Liver (tissue), 3 donors: ENCODE data around the gene PLA2G5.

Experiments
- EGR1 ChIP-seq, 2 donors: IDR thresholded peaks; 2 replicates each; pipeline ENCODE4 v1.6.1; 2016 to 2018; ENCODE audit warnings: antibody characterized with exemption in 2 of 2, low read depth in 2 of 2
- FOXA1 ChIP-seq: IDR thresholded peaks from 2 replicates; pipeline ENCODE4 v1.6.1; 2016; ENCODE audit warnings: antibody characterized with exemption
- NR2F2 ChIP-seq: IDR thresholded peaks from 2 replicates; pipeline ENCODE4 v1.6.1; 2016; ENCODE audit warnings: antibody characterized with exemption
- RAD21 ChIP-seq, 2 donors: IDR thresholded peaks; 2 replicates each; pipeline ENCODE4 v1.6.1; 2016; ENCODE audit warnings: antibody characterized with exemption in 2 of 2, mild to moderate bottlenecking in 2 of 2
- SP1 ChIP-seq: IDR thresholded peaks from 2 replicates; pipeline ENCODE4 v1.6.1; 2018; ENCODE audit warnings: antibody characterized with exemption, mild to moderate bottlenecking
- TAF1 ChIP-seq: conservative IDR thresholded peaks from 2 replicates; pipeline ENCODE4 v1.6.1; 2016; ENCODE audit warnings: antibody characterized with exemption, mild to moderate bottlenecking
- TF ChIP-seq, protein P1 (sequence below): fragments of 150-350 bp; IDR thresholded peaks from 2 replicates; pipeline ENCODE4 v1.5.1; 2017; ENCODE audit warnings: improper control_type of control experiment, low read depth, low read length; ENCODE audit not compliant: missing input control
- TF ChIP-seq, protein P2 (sequence below): IDR thresholded peaks from 2 replicates; pipeline ENCODE4 v1.6.1; 2016; ENCODE audit warnings: antibody characterized with exemption
- donor health status: healthy.
- donor health status: healthy.

DNA sequence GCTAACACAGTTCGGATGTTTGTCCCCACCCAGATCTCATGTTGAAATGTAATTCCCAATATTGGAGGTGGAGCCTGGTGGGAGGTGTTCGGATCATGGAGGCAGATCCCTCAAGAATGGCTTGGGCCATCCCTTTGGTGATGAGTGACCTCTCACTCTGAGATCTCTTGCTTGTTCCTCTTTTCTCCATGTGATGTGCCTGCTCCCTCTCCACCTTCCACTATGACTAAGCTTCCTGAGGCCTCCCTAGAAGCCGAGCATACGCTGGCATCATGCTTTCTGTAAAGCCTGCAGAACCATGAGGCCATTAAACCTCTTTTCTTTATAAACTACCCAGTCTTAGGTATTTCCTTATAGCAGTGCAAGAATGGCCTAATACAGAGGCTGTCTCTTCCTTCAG, 8.1 kb upstream of the PLA2G5 start:
- TF ChIP-seq RAD21 (IDR thresholded peaks at IDR 0.05), result no peak
- TF ChIP-seq, protein P1, sequence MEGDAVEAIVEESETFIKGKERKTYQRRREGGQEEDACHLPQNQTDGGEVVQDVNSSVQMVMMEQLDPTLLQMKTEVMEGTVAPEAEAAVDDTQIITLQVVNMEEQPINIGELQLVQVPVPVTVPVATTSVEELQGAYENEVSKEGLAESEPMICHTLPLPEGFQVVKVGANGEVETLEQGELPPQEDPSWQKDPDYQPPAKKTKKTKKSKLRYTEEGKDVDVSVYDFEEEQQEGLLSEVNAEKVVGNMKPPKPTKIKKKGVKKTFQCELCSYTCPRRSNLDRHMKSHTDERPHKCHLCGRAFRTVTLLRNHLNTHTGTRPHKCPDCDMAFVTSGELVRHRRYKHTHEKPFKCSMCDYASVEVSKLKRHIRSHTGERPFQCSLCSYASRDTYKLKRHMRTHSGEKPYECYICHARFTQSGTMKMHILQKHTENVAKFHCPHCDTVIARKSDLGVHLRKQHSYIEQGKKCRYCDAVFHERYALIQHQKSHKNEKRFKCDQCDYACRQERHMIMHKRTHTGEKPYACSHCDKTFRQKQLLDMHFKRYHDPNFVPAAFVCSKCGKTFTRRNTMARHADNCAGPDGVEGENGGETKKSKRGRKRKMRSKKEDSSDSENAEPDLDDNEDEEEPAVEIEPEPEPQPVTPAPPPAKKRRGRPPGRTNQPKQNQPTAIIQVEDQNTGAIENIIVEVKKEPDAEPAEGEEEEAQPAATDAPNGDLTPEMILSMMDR, result no peak
- no peak for TF ChIP-seq SP1
- TF ChIP-seq FOXA1, result no peak
- no peak for TF ChIP-seq NR2F2
- no peak for TF ChIP-seq TAF1
- TF ChIP-seq, protein P2, sequence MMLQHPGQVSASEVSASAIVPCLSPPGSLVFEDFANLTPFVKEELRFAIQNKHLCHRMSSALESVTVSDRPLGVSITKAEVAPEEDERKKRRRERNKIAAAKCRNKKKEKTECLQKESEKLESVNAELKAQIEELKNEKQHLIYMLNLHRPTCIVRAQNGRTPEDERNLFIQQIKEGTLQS, result no peak
- no peak for TF ChIP-seq EGR1 (IDR thresholded peaks at IDR 0.05; ENCODE audit: low read depth in 2 of 2)
